Measurements from ENCODE around the gene NLRP3. TPM values are rescaled to one million over a fixed set of nuclear protein-coding genes. Genes with fewer than 3 reads are reported as not detected.
"Not testable (repeated sequence)": the region's sequence is repeated elsewhere in the genome, so short reads cannot be mapped to it uniquely, and the experiment has no call there.

Gene NLRP3
- not detected for polyA plus RNA-seq (2012; ENCODE audit: insufficient read depth, insufficient read length)

GRCh38 chr1:247415423-247416361, at the start of gene NLRP3:
TSS of gene NLRP3 (plus strand) at chr1:247416173. CDS start at chr1:247418801, 2,628 bp downstream.
- H3K4me3 ChIP-seq (ENCODE audit: low read length): peak within 1 kb of the TSS; percentile 17

DNA sequence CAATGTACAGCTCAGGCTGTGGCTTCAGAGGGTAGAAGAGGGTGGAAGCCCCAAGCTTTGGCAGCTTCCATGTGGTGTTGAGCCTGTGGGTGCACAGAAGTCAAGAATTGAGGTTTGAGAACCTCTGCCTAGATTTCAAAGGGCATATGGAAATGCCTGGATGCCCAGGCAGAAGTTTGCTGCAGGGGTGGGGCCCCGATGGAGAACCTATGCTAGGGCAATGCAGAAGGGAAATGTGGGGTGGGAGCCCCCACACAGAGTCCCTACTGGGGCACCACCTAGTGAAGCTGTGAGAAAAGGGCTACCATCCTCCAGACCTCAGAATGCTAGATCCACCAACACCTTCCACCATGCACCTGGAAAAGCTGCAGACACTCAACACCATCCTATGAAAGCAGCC, 49.6 kb upstream of the NLRP3 start:
- DNase-seq (ENCODE audit: low read depth, low spot score); H3K4me3 ChIP-seq (ENCODE audit: low read length): not testable (repeated sequence)

More at GRCh38 chr1:247415423-247416361, at the start of gene NLRP3:
- peak; percentile 55 for DNase-seq (ENCODE audit: low read depth, low spot score)

DNA sequence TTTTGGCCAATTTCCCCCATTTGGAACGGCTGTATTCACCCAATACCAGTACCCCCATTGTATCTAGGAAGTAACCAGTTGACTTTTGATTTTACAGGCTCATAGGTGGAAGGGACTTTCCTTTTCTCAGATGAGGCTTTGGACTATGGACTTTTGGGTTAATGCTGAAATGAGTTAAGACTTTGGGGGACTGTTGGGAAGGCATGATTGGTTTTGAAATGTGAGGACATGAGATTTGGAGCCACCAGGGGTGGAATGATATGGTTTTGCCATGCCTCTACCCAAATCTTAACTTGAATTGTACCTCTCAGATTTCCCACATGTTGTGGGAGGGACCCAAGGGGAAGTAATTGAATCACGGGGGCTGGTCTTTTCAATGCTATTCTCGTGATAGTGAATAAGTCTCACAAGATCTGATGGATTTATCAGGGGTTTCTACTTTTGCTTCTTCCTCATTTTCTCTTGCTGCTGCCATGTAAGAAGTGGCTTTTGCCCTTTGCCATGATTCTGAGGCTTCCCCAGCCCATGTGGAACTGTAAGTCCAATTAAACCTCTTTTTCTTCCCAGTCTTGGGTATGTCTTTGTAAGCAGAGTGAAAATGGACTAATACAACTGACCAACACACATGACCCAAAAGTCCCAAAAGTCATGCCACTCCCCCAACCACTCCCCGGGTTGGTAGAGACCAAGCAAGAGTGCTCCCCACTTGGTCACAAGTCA, 48.9 kb upstream of the NLRP3 start:
- H3K4me3 ChIP-seq (ENCODE audit: low read length): no peak overlapping the region
- DNase-seq (ENCODE audit: low read depth, low spot score): no peak

DNA sequence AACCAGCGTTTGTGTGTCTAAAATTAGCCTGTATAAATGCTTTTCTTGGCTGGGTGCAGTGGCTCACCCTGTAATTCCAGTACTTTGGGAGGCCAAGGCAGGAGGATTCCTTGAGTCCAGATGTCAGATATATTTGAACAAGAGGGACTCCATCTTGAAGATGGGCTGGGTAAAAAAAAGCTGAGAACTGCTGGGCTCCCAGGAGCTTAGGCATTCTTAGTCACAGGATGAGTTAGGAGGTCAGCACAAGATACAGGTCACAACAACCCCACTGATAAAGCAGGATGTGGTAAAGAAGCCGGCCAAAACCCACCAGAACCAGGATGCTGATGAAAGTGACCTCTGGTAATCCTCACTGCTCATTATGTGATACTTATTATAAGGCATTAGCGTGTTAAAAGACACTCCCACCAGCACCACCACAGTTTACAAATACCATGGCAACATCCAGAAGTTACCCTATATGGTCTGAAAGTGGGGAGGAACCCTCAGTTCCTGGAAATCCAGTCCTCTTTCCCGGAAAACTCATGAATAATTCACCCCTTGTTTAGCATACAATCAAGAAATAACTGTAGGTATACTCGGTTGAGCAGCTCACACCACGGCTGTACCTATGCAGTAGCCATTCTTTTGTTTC, 48.1 kb upstream of the NLRP3 start:
- no peak overlapping the region for H3K4me3 ChIP-seq (ENCODE audit: low read length)
- DNase-seq (ENCODE audit: low read depth, low spot score): no peak

DNA sequence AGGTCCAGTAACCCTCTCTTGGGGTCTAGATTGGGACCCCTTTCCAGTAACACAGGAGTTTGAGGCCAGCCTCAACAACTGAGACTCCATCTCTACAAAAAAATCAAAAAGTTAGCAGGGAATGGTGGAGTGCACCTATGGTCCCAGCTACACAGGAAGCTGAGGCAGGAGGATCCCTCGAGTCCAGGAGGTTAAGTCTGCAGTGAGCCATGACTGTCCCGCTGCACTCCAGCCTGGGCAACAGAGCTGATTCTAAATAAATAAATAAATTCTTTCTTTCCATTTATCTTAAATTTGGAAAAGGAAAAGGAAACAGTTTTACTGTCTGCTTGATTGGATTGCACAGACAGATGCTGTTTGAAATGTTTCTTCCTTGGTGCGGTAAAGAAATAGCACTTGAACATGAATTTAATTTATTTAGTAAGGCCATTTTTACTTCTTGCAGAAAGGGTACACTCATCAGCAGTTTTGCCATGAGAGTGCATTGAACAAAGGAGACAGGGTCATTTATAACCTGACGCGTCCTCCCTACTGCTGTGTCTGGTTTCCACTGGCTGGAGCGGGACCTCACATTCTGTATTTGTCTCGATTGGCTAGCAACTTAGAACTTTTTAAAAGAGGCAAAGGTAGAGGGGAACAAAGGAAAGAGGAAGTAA, 47.4 kb upstream of the NLRP3 start:
- H3K4me3 ChIP-seq (ENCODE audit: low read length): no peak overlapping the region
- DNase-seq (ENCODE audit: low read depth, low spot score): no peak

GRCh38 chr1:247370786-247371732, 44.9 kb upstream of the NLRP3 start:
- DNase-seq (ENCODE audit: low read depth, low spot score): no peak
- H3K4me3 ChIP-seq (ENCODE audit: low read length): no peak overlapping the region

DNA sequence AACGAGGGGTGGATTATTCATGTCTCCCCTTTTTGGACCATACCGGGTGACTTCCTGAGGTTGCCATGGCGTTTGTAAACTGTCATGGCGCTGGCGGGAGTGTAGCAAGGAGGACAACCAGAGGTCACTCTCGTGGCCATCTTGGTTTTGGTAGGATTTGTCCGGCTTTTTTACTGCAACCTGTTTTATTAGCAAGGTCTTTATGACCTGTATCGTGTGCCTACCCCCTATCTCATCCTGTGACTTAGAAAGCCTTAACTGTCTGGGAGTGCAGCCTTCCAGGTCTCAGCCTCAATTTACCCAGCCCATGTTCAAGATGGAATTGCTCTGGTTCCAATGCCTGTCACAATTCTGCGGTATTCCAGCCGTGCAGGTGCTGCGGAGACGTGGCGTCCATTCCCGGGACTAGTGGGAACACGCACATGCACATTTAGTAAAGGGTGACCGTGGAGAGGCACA, 44.1 kb upstream of the NLRP3 start:
- H3K4me3 ChIP-seq (ENCODE audit: low read length): no peak overlapping the region
- DNase-seq (ENCODE audit: low read depth, low spot score): no peak

GRCh38 chr1:247373721-247374141, 42.2 kb upstream of the NLRP3 start:
- H3K4me3 ChIP-seq (ENCODE audit: low read length): no peak overlapping the region
- DNase-seq (ENCODE audit: low read depth, low spot score): peak; percentile 57

GRCh38 chr1:247374651-247375334, 41.2 kb upstream of the NLRP3 start:
- not testable (repeated sequence) for DNase-seq (ENCODE audit: low read depth, low spot score); H3K4me3 ChIP-seq (ENCODE audit: low read length)

DNA sequence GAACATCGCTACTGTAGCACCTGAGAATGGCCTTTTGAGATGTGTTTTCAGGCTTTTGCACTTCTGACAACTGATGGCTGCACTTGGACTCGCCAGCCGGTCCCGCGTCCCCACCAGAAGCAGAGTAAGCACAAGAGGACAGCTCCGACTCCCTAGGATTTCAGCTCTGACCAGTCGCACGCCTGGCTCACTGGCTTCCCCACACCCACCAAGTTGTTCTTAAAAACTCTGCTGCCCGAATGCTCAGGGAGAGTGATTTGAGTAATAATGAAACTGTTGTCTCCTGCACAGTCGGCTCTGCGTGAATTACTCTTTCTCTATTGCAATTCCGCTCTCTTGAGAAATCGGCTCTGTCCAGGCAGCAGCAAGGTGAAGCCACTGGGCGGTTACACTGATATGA, 40.2 kb upstream of the NLRP3 start:
- no peak for DNase-seq (ENCODE audit: low read depth, low spot score)
- H3K4me3 ChIP-seq (ENCODE audit: low read length): no peak overlapping the region

DNA sequence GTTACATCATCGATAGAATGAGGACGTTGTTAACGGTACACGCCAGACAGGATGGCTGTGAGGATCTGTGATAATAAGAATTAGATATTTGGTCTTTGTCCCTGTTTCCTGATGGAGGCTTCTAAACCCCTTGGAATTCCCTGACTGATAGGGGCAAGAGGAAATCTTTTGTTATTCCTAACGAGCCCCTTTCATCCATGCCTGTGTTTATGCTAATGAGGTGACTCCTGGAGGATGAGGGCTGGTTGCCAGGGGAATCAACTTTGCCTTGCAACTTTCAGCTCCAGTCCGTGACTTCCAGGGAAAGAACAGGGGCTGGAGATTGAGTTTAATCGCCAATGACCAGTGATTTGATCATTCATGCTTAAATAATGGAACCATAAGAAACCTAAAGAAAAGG, 39.3 kb upstream of the NLRP3 start:
- H3K4me3 ChIP-seq (ENCODE audit: low read length): no peak overlapping the region
- DNase-seq (ENCODE audit: low read depth, low spot score): no peak

GRCh38 chr1:247377656-247378055, 38.3 kb upstream of the NLRP3 start:
- not testable (repeated sequence) for H3K4me3 ChIP-seq (ENCODE audit: low read length); DNase-seq (ENCODE audit: low read depth, low spot score)

GRCh38 chr1:247378334-247379073, 37.5 kb upstream of the NLRP3 start:
- DNase-seq (ENCODE audit: low read depth, low spot score): no peak
- H3K4me3 ChIP-seq (ENCODE audit: low read length): no peak overlapping the region

- no peak for DNase-seq (ENCODE audit: low read depth, low spot score)
- H3K4me3 ChIP-seq (ENCODE audit: low read length): no peak overlapping the region
Observed at GRCh38 chr1:247385283-247385682, 30.7 kb upstream of the NLRP3 start.

- H3K4me3 ChIP-seq (ENCODE audit: low read length): no peak overlapping the region
- DNase-seq (ENCODE audit: low read depth, low spot score): no peak
Observed at GRCh38 chr1:247386217-247386616, 29.8 kb upstream of the NLRP3 start.

DNA sequence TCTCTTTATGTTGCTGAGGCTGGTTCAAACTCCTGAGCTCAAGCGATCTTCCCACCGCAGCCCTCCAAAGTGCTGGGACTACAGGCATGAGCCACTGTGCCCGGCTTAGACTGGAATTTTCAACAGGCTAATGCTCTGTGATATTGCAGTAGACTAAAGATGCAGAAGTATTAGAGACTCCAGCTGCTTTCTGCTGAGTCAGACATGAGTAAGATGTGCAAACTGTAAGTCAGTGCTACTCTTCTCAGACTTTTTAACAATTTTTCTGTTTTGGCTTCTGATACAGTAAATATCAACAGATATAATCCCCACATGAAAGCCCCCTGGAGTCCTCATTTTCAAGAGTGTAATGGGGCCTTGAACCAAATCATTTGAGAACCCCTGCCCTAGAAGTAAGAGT, 29.3 kb upstream of the NLRP3 start:
- no peak for DNase-seq (ENCODE audit: low read depth, low spot score)
- no peak overlapping the region for H3K4me3 ChIP-seq (ENCODE audit: low read length)

- no peak for DNase-seq (ENCODE audit: low read depth, low spot score)
- H3K4me3 ChIP-seq (ENCODE audit: low read length): no peak overlapping the region
Observed at GRCh38 chr1:247387096-247387495, 28.9 kb upstream of the NLRP3 start.

Measured in Jurkat, Clone E6-1 (cell line).